B cell (primary cell): ENCODE measurements around the gene PDPK1. TPM values are rescaled to one million over a fixed set of nuclear protein-coding genes. Genes with fewer than 3 reads are reported as not detected.
"Not testable (repeated sequence)": the region's sequence is repeated elsewhere in the genome, so short reads cannot be mapped to it uniquely, and the experiment has no call there.

Source experiments
- ATAC-seq: fragments of 200-7000 bp; cut with Tn5 transposase; one replicate; pipeline ENCODE4 v1.10.0; 2021; ENCODE audit warnings: low read depth, mild to moderate bottlenecking, moderate number of reproducible peaks, moderate library complexity
- CTCF ChIA-PET: fragments of 350-600 bp; sonication (Branson Sonifier 250); formaldehyde crosslinking; loops from one replicate; lab custom pipeline; 2021; ENCODE audit warnings: antibody characterized with exemption, inconsistent platforms; lab: Charles Lee
- POLR2A ChIA-PET: fragments of 350-600 bp; sonication (Branson Sonifier 250); formaldehyde crosslinking; loops from one replicate; lab custom pipeline; 2021; ENCODE audit warnings: antibody characterized with exemption; lab: Charles Lee
- DNase-seq: peaks from one replicate; pipeline ENCODE4 v3.0.0; 2013
- H2AFZ ChIP-seq: 2 replicates; pipeline ENCODE4 v1.6.1; 2012; ENCODE audit warnings: mild to moderate bottlenecking, low read depth, low read length; ENCODE audit not compliant: insufficient read depth, poor library complexity, severe bottlenecking
- H3K27ac ChIP-seq, 2 donors: 1 replicate in 1 of 2; 2 replicates in 1 of 2; pipeline ENCODE4 v1.5.1; 2012 to 2013; ENCODE audit warnings: low read length in 2 of 2, mild to moderate bottlenecking in 2 of 2, moderate library complexity in 1 of 2
- H3K27me3 ChIP-seq, 4 experiments: fragments of 200-600 bp in 1 of 4; sonication (generic) in 1 of 4; replicated peaks in 1 of 4; 1 replicate in 2 of 4; 2 replicates in 2 of 4; pipeline versions ENCODE4 v1.6.1 to v1.7.0; 2013 to 2016; ENCODE audit warnings: low read length in 3 of 4, mild to moderate bottlenecking in 2 of 4, mixed read lengths in 1 of 4, moderate library complexity in 1 of 4; ENCODE audit not compliant: insufficient read depth in 4 of 4, control insufficient read depth in 3 of 4; ENCODE audit errors: control extremely low read depth in 1 of 4
- H3K36me3 ChIP-seq, 2 experiments: replicated peaks in 1 of 2; 1 replicate in 1 of 2; 2 replicates in 1 of 2; pipeline versions ENCODE4 v1.6.1 to v1.7.1; 2013; ENCODE audit warnings: low read length in 1 of 2; ENCODE audit not compliant: insufficient read depth in 2 of 2, control insufficient read depth in 1 of 2; ENCODE audit errors: control extremely low read depth in 1 of 2, extremely low read depth in 1 of 2
- H3K4me1 ChIP-seq, 2 donors: fragments of 200-600 bp in 1 of 2; sonication (generic) in 1 of 2; 1 replicate in 1 of 2; 2 replicates in 1 of 2; pipeline versions ENCODE4 v1.5.1 to v1.6.1; 2013 to 2017; ENCODE audit warnings: low read length in 2 of 2; ENCODE audit not compliant: control insufficient read depth in 2 of 2, insufficient read depth in 2 of 2
- H3K4me2 ChIP-seq: replicated peaks from 2 replicates; pipeline ENCODE3; 2012; ENCODE audit warnings: mild to moderate bottlenecking, low read depth, low read length; ENCODE audit not compliant: poor library complexity, severe bottlenecking
- H3K4me3 ChIP-seq, 5 experiments: fragments of 200-600 bp in 1 of 5; sonication (generic) in 1 of 5; 1 replicate in 3 of 5; 2 replicates in 2 of 5; pipeline versions ENCODE4 v1.5.1 to v1.7.0; 2011 to 2016; ENCODE audit warnings: low read length in 4 of 5, mild to moderate bottlenecking in 4 of 5, low read depth in 2 of 5, control low read depth in 1 of 5, moderate library complexity in 1 of 5; ENCODE audit not compliant: insufficient read depth in 1 of 5; ENCODE audit errors: control extremely low read depth in 1 of 5, extremely low read depth in 1 of 5
- H3K79me2 ChIP-seq: fragments of 200-600 bp; sonication (generic); one replicate; pipeline ENCODE4 v1.6.0; 2016; ENCODE audit warnings: low read length; ENCODE audit not compliant: control insufficient read depth, insufficient read depth
- H3K9ac ChIP-seq: fragments of 200-600 bp; sonication (generic); 2 replicates; pipeline ENCODE4 v1.6.1; 2017; ENCODE audit warnings: mild to moderate bottlenecking, low read length, moderate library complexity
- H3K9me3 ChIP-seq, 3 donors: one replicate each; pipeline versions ENCODE4 v1.6.1 to v1.7.1; 2013; ENCODE audit warnings: low read length in 2 of 3; ENCODE audit not compliant: control insufficient read depth in 2 of 3, insufficient read depth in 1 of 3; ENCODE audit errors: control extremely low read depth in 1 of 3
- H4K20me1 ChIP-seq: 2 replicates; pipeline ENCODE4 v1.6.0; 2012; ENCODE audit warnings: mild to moderate bottlenecking, low read length; ENCODE audit not compliant: insufficient read depth, control insufficient read depth, poor library complexity, severe bottlenecking
- H3K27ac Mint-ChIP-seq: one replicate; pipeline ENCODE4 v1.8.0; 2021; ENCODE audit warnings: mixed read lengths
- H3K27me3 Mint-ChIP-seq: one replicate; pipeline ENCODE4 v1.8.0; 2021; ENCODE audit warnings: mixed read lengths
- H3K4me1 Mint-ChIP-seq: one replicate; pipeline ENCODE4 v1.8.0; 2021; ENCODE audit warnings: mixed read lengths
- H3K4me3 Mint-ChIP-seq: one replicate; pipeline ENCODE4 v1.8.0; 2021; ENCODE audit warnings: mixed read lengths
- H3K9me3 Mint-ChIP-seq: one replicate; pipeline ENCODE4 v1.8.0; 2022; ENCODE audit warnings: mixed read lengths; ENCODE audit not compliant: insufficient read depth
- WGBS: methylation state at CpG from one replicate; pipeline ENCODE4 v1.1.5; 2013; ENCODE audit warnings: missing lambda C conversion rate; ENCODE audit not compliant: insufficient coverage; 5-methylcytosine and 5-hydroxymethylcytosine counted together
- intact Hi-C: fragments of 100-400 bp; cut with micrococcal nuclease; formaldehyde crosslinking; loops from one replicate; pipeline ENCODE4 v1.10.0; 2022
- polyA plus RNA-seq: library from polyadenylated mRNA; depleted of rRNA; stranded (reverse); fragments of >200 nt; gene quantifications from 2 replicates; pipeline ENCODE4 v1.2.3, GENCODE V29; 2012
- total RNA-seq, 2 donors: library from RNA; stranded (reverse); fragments of 120-200 nt in 1 of 2; gene quantifications; 1 replicate in 1 of 2; 2 replicates in 1 of 2; pipeline versions ENCODE4 v1.2.3 to v1.2.4, GENCODE V29; 2013 to 2022

PDPK1 gene
- total and polyA plus RNA-seq, 2 donors (not counting 1 experiment from before 2014, with no cell fraction given), result 32.5 to 84.1 TPM

DNA sequence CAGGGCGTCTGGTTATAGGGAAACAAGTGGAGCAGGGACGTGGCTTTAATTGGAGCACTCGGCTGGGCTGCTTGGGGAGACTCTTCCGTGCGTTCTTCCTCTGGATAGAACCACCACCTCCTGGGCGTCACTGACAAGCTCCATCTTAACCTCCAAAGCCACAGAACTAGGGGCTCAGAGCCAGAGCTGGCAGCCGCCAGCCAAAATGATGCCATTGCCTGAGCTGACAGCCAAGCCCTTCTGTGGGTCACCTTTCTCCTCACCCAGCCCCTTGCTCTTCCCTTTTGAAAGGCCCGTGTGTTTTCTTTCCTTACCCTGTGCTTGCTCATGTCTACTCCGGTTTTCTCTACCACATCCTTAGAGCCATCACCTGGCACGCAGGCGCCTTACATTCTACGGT is 62.0 kb downstream of the PDPK1 start:
- H3K9me3 Mint-ChIP-seq, H3K27ac Mint-ChIP-seq, H3K9me3 ChIP-seq, H3K4me3 Mint-ChIP-seq, H3K9ac ChIP-seq, H3K4me2 ChIP-seq, H2AFZ ChIP-seq, ATAC-seq, H3K27me3 ChIP-seq, DNase-seq, H3K27me3 Mint-ChIP-seq, H3K27ac ChIP-seq, H3K4me3 ChIP-seq, CTCF ChIA-PET, POLR2A ChIA-PET: not testable (repeated sequence)
- H4K20me1 ChIP-seq, result peaks cover 11% of the 10 kb centered on the region
- peaks cover 3 to 34% of the 10 kb centered on the region in 2 experiments for H3K36me3 ChIP-seq
- 100% methylated on average over 2 of the region's 12 CpGs for WGBS
- H3K4me1 Mint-ChIP-seq, result peaks cover 11% of the 10 kb centered on the region
- H3K4me1 ChIP-seq, result peaks cover 7 to 11% of the 10 kb centered on the region in 2 donors
- H3K79me2 ChIP-seq, result peaks cover 22% of the 10 kb centered on the region
- intact Hi-C loops, result loop anchor here (10.0 kb wide), 1 partner anchor 405 kb away; the partner anchor contains the start of gene CASKIN1

DNA sequence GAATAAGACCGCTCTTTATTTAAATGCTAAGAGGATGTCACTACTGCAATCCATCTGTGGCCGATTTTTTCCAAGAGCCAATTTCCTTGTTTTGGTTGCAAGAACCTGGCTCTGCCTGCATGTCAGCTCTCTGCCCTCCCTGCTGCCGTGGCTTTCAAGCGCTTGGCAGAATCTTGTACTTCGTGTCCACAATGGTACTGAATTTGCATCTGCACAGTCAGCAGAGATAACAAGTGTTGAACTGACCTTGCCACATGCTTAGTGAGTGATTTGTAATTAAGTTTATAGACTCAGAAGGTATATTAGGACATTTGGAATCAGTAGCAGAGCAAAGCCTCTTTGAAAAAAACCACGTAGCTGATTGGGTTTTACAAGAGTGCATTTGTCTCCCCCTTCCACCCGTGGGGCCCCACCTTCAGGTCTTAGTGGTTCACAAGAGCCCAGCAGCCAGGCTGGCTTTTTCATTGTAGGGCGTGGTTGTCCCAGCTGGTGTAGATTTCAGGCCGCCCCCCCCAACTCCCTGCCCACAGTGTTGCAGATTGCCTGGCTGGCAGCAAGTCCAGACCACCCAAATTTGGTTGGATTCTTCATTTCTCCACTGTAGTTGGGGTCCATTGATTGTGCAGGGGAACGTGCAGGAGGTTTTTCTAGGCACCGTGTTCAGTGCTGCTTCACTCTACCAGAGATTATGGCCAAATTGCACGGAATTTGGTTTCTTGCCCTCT is 63.6 kb downstream of the PDPK1 start:
- ATAC-seq, H3K27me3 Mint-ChIP-seq, CTCF ChIA-PET, POLR2A ChIA-PET, H3K27ac ChIP-seq, H3K4me3 Mint-ChIP-seq, H3K9me3 Mint-ChIP-seq, H3K9ac ChIP-seq, H3K27ac Mint-ChIP-seq, H2AFZ ChIP-seq, H3K4me2 ChIP-seq, DNase-seq, H3K9me3 ChIP-seq, H3K4me1 ChIP-seq, H3K27me3 ChIP-seq, H3K4me3 ChIP-seq: not testable (repeated sequence)
- H3K4me1 Mint-ChIP-seq, result peaks cover 11% of the 10 kb centered on the region
- Histone ChIP-seq H4K20me1 (peaks cover 11% of the 10 kb centered on the region), H3K36me3 (peaks cover 2 to 25% of the 10 kb centered on the region in 2 experiments), H3K79me2 (peaks cover 22% of the 10 kb centered on the region)
- 92% methylated on average over 4 of the region's 12 CpGs for WGBS
- intact Hi-C loops, result loop anchor here (10.0 kb wide), 1 partner anchor 407 kb away; the partner anchor contains the start of gene CASKIN1

DNA sequence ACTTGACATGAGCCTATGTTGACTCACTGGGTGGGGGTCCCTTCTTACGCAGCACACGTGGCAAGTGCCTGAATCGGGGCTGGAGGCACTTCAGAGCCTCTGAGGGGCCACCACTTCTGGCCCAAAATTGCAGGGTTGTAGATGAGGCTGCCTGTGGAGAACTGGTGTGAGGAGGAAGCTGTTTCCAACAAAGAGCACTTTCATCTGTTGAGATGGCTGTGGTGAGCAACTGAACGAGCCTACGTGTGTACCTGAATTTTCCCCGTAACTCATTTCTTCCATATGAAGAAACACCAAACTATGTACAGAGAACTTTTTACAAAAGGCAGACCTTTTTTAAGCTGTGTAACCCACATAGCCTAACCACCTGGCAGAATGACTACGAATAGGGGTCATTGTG is 64.4 kb downstream of the PDPK1 start:
- H3K4me3 Mint-ChIP-seq, result peak overlapping the region; percentile 23
- Histone ChIP-seq H3K36me3 (peaks cover 2 to 19% of the 10 kb centered on the region in 2 experiments), H3K79me2 (peaks cover 15% of the 10 kb centered on the region)
- H3K27ac ChIP-seq, ATAC-seq, H3K9me3 Mint-ChIP-seq, DNase-seq, H3K27me3 ChIP-seq, H3K4me1 ChIP-seq, H2AFZ ChIP-seq, CTCF ChIA-PET, H4K20me1 ChIP-seq, H3K27ac Mint-ChIP-seq, H3K9me3 ChIP-seq, H3K9ac ChIP-seq, H3K27me3 Mint-ChIP-seq, H3K4me2 ChIP-seq, H3K4me3 ChIP-seq: not testable (repeated sequence)
- intact Hi-C loops, result loop anchor here (10.0 kb wide), 1 partner anchor 407 kb away; the partner anchor contains the start of gene CASKIN1
- no CpG with 5 or more reads among the region's 7 CpGs for WGBS
- H3K4me1 Mint-ChIP-seq, result peaks cover 12% of the 10 kb centered on the region
- POLR2A ChIA-PET, result interaction anchor here (1.4 kb wide), 1 partner anchor 85 kb away, joined by 3 read pairs; no protein-coding TSS in a partner anchor
